Measurements from ENCODE around the gene SLC12A7. TPM values are rescaled to one million over a fixed set of nuclear protein-coding genes. Genes with fewer than 3 reads are reported as not detected.

The SLC12A7 gene
- total and polyA plus RNA-seq, 2 of the 13 experiments (the other 11 are each of a cell fraction or from before 2014, with no cell fraction given) = 14.0 to 18.5 TPM

DNA sequence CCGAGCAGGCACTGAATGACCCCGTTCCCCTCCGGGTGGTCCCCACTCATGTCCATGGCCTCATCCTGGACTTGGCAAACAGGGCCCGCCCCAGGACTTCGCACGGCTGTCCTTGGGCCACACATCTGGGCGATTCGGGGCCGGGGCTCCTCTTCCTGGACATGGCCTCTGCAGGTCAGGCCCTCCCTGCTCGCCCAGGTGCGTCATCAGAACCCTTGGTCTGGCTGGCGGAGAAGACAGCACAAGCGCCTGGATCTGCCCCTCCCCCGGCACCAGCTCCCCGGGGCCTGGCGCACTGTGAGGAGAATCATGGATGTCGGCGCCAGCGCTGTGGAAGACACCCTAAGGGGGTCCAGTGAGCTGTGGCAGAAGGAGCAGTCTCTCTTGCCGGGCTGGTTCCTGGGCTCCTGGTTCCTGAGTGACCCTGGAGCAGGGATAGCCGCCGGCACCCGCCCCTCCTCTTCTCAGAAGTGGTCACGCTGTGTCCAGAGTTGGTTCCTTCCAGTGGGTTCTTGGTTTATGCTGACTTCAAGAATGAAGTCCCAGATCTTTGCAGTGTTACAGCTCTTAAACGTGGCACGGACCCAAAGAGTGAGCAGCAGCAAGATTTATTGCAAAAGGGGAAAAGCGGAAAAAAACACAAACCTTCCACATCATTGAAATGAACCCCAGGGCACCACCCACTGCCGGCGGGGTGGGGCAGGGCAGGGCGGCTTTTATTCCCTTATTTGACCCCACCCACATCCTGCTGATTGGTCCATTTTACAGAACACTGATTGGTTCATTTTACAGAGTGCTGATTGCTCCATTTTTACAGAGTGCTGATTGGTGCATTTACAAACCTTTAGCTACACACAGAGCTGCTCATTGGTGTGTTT, 25.9 kb upstream of the SLC12A7 start (continued):
- TF ChIP-seq, protein P1, sequence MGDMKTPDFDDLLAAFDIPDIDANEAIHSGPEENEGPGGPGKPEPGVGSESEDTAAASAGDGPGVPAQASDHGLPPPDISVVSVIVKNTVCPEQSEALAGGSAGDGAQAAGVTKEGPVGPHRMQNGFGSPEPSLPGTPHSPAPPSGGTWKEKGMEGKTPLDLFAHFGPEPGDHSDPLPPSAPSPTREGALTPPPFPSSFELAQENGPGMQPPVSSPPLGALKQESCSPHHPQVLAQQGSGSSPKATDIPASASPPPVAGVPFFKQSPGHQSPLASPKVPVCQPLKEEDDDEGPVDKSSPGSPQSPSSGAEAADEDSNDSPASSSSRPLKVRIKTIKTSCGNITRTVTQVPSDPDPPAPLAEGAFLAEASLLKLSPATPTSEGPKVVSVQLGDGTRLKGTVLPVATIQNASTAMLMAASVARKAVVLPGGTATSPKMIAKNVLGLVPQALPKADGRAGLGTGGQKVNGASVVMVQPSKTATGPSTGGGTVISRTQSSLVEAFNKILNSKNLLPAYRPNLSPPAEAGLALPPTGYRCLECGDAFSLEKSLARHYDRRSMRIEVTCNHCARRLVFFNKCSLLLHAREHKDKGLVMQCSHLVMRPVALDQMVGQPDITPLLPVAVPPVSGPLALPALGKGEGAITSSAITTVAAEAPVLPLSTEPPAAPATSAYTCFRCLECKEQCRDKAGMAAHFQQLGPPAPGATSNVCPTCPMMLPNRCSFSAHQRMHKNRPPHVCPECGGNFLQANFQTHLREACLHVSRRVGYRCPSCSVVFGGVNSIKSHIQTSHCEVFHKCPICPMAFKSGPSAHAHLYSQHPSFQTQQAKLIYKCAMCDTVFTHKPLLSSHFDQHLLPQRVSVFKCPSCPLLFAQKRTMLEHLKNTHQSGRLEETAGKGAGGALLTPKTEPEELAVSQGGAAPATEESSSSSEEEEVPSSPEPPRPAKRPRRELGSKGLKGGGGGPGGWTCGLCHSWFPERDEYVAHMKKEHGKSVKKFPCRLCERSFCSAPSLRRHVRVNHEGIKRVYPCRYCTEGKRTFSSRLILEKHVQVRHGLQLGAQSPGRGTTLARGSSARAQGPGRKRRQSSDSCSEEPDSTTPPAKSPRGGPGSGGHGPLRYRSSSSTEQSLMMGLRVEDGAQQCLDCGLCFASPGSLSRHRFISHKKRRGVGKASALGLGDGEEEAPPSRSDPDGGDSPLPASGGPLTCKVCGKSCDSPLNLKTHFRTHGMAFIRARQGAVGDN (CRISPR knock-in tag; IDR thresholded peaks at IDR 0.05) = peak; percentile 39
- TF ChIP-seq CBX1 (IDR thresholded peaks at IDR 0.05; ENCODE audit: low read depth) (no peak), KDM6A (CRISPR knock-in tag; IDR thresholded peaks at IDR 0.05; ENCODE audit: low read depth) (no peak), MAZ (IDR thresholded peaks at IDR 0.05; ENCODE audit: borderline replicate concordance, low read depth, low read length) (no peak; the same call in 1 of the 2 replicates), MAZ (CRISPR knock-in tag; IDR thresholded peaks at IDR 0.05; ENCODE audit: low read depth) (0 out of 2 replicates have a peak, but pooled peaks have one; percentile 10), ARID2 (CRISPR knock-in tag; IDR thresholded peaks at IDR 0.05; ENCODE audit: borderline replicate concordance) (no peak), SCMH1 (CRISPR knock-in tag; IDR thresholded peaks at IDR 0.05; ENCODE audit: borderline replicate concordance) (no peak), ZBTB7B (CRISPR knock-in tag; IDR thresholded peaks at IDR 0.05) (0 out of 2 replicates have a peak, but pooled peaks have one; percentile 19), CEBPB (IDR thresholded peaks at IDR 0.05; ENCODE audit: borderline replicate concordance, low read depth, low read length) (peak; percentile 42; the same call in 1 of the 2 replicates), ISL2 (CRISPR knock-in tag; IDR thresholded peaks at IDR 0.05) (no peak), ZFX (CRISPR knock-in tag; IDR thresholded peaks at IDR 0.05; ENCODE audit: low read depth) (no peak), ZNF337 (CRISPR knock-in tag; IDR thresholded peaks at IDR 0.05; ENCODE audit: borderline replicate concordance, low read depth) (no peak), NFYB (CRISPR knock-in tag; IDR thresholded peaks at IDR 0.05) (peak; percentile 88), SMYD3 (CRISPR knock-in tag; IDR thresholded peaks at IDR 0.05) (no peak), NFKBIZ (CRISPR knock-in tag; IDR thresholded peaks at IDR 0.05) (0 out of 2 replicates have a peak, but pooled peaks have one; percentile 16), HDAC2 (CRISPR knock-in tag; IDR thresholded peaks at IDR 0.05) (0 out of 2 replicates have a peak, but pooled peaks have one; percentile 6), PITX1 (CRISPR knock-in tag; IDR thresholded peaks at IDR 0.05) (no peak)
- TF ChIP-seq, protein P2, sequence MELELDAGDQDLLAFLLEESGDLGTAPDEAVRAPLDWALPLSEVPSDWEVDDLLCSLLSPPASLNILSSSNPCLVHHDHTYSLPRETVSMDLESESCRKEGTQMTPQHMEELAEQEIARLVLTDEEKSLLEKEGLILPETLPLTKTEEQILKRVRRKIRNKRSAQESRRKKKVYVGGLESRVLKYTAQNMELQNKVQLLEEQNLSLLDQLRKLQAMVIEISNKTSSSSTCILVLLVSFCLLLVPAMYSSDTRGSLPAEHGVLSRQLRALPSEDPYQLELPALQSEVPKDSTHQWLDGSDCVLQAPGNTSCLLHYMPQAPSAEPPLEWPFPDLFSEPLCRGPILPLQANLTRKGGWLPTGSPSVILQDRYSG (CRISPR knock-in tag; IDR thresholded peaks at IDR 0.05) = no peak
- TF ChIP-seq, protein P3, sequence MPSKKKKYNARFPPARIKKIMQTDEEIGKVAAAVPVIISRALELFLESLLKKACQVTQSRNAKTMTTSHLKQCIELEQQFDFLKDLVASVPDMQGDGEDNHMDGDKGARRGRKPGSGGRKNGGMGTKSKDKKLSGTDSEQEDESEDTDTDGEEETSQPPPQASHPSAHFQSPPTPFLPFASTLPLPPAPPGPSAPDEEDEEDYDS (CRISPR knock-in tag; IDR thresholded peaks at IDR 0.05) = peak; percentile 80
- TF ChIP-seq, protein P4, sequence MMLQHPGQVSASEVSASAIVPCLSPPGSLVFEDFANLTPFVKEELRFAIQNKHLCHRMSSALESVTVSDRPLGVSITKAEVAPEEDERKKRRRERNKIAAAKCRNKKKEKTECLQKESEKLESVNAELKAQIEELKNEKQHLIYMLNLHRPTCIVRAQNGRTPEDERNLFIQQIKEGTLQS (CRISPR knock-in tag; IDR thresholded peaks at IDR 0.05) = no peak
- TF ChIP-seq, protein P5, sequence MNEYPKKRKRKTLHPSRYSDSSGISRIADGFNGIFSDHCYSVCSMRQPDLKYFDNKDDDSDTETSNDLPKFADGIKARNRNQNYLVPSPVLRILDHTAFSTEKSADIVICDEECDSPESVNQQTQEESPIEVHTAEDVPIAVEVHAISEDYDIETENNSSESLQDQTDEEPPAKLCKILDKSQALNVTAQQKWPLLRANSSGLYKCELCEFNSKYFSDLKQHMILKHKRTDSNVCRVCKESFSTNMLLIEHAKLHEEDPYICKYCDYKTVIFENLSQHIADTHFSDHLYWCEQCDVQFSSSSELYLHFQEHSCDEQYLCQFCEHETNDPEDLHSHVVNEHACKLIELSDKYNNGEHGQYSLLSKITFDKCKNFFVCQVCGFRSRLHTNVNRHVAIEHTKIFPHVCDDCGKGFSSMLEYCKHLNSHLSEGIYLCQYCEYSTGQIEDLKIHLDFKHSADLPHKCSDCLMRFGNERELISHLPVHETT (CRISPR knock-in tag; conservative IDR thresholded peaks at IDR 0.05) = 0 out of 2 replicates have a peak, but pooled peaks have one; percentile 8
